8988T (cell line): ENCODE results near the gene YPEL3.
A peak's percentile ranks its signal among the peaks of the same experiment; 100 is the strongest.

Experiments
- DNase-seq: peaks from one replicate; pipeline ENCODE4 v3.0.0; 2011

The YPEL3 gene

GRCh38 chr16:30068333-30068732, 27.7 kb downstream of the YPEL3 start:
- no peak for DNase-seq

GRCh38 chr16:30067584-30067916, 28.5 kb downstream of the YPEL3 start:
- DNase-seq, result no peak

GRCh38 chr16:30066761-30067583, 29.0 kb downstream of the YPEL3 start:
- no peak for DNase-seq

GRCh38 chr16:30065943-30066760, 29.9 kb downstream of the YPEL3 start:
- no peak for DNase-seq

GRCh38 chr16:30065102-30065942, 30.7 kb downstream of the YPEL3 start, which contains the start of gene ALDOA:
Gene ALDOA, plus strand, starts transcription at chr16:30065760. Its CDS starts 1,138 bp downstream, at chr16:30066898.
- DNase-seq, result peak; percentile 65

GRCh38 chr16:30064729-30065101, 31.3 kb downstream of the YPEL3 start:
- DNase-seq, result no peak

- DNase-seq, result no peak
These were observed 31.9 kb downstream of the YPEL3 start for GRCh38 chr16:30063893-30064728.

GRCh38 chr16:30063278-30063892, 32.6 kb downstream of the YPEL3 start:
- no peak for DNase-seq

GRCh38 chr16:30060836-30061554, 35.0 kb downstream of the YPEL3 start:
- no peak for DNase-seq

GRCh38 chr16:30060346-30060745, 35.7 kb downstream of the YPEL3 start:
- DNase-seq, result no peak

GRCh38 chr16:30054959-30055553, 41.0 kb downstream of the YPEL3 start:
- DNase-seq, result peak; percentile 53

- DNase-seq, result no peak
These were observed 41.6 kb downstream of the YPEL3 start for GRCh38 chr16:30054451-30054850.

GRCh38 chr16:30053376-30054015, 42.5 kb downstream of the YPEL3 start:
- no peak for DNase-seq

- DNase-seq, result peak; percentile 69
These were observed 43.2 kb downstream of the YPEL3 start for GRCh38 chr16:30052671-30053372.

GRCh38 chr16:30051518-30051917, 44.5 kb downstream of the YPEL3 start:
- DNase-seq, result no peak

GRCh38 chr16:30049871-30050270, 46.1 kb downstream of the YPEL3 start:
- DNase-seq, result no peak

- DNase-seq, result no peak
These were observed 49.4 kb downstream of the YPEL3 start for GRCh38 chr16:30046588-30046987.

GRCh38 chr16:30046178-30046577, 49.8 kb downstream of the YPEL3 start:
- DNase-seq, result no peak
